RPMI8226 (cell line): ENCODE measurements around the gene ATP5ME.
"Not testable (repeated sequence)": the region's sequence is repeated elsewhere in the genome, so short reads cannot be mapped to it uniquely, and the experiment has no call there.

Experiments
- DNase-seq: peaks from one replicate; pipeline ENCODE4 v3.0.0-alpha.2; 2015

ATP5ME gene

DNA sequence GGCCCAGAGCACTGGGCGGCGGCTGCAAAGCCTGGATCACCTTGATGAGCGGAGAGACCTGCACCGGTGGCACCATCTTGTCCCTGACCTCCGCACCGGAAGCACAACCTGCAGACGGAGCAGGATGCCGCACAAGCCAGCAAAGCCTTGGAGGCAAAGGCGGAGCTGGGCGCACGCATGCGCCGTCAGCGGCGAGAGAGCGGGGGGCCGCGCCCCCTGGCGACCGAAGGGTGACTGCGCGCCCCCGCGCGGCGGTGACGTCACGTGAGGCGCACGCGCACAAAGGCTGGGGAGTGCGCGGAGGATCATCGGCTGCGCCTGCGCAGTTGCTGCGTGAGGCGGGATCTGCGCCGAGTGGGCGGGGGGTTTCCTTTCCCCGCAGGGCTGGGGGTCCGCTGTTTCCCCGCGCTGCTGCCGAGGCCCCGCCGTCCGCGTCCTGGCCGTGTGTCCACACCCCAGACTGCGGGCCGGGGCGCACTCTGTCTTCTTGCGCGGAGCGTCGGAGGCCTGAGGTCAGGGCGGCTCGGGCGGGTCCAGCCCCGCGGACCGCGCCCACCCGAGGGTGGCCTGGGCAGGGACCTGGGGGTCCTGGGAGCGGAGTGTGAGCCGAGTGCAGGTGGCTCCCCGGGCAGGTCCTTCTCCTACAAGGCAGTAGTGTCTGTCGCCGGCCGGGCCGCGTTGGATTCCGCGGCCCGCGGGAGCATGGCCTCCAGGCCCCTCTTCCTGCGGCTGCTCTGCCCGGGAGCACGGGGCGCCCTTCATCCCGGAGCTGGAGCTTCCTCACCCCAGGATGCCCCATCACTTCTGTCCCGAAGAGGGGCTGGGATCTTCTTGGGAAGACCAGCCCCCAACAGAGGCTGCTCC, at the start of gene ATP5ME, which contains the start of gene MYL5:
Gene ATP5ME (minus strand): TSS at position 105 of the 864 bp plus-strand sequence. CDS start 29 bp downstream, at position 76.
Gene MYL5 (plus strand): TSS at position 371 of the 864 bp plus-strand sequence. CDS start 3,485 bp downstream, outside the sequence.
- peak; percentile 95 for DNase-seq

- DNase-seq = no peak
These were observed 48.8 kb upstream of the ATP5ME start for GRCh38 chr4:722851-723360.

GRCh38 chr4:722169-722725, 48.2 kb upstream of the ATP5ME start:
- no peak for DNase-seq

DNA sequence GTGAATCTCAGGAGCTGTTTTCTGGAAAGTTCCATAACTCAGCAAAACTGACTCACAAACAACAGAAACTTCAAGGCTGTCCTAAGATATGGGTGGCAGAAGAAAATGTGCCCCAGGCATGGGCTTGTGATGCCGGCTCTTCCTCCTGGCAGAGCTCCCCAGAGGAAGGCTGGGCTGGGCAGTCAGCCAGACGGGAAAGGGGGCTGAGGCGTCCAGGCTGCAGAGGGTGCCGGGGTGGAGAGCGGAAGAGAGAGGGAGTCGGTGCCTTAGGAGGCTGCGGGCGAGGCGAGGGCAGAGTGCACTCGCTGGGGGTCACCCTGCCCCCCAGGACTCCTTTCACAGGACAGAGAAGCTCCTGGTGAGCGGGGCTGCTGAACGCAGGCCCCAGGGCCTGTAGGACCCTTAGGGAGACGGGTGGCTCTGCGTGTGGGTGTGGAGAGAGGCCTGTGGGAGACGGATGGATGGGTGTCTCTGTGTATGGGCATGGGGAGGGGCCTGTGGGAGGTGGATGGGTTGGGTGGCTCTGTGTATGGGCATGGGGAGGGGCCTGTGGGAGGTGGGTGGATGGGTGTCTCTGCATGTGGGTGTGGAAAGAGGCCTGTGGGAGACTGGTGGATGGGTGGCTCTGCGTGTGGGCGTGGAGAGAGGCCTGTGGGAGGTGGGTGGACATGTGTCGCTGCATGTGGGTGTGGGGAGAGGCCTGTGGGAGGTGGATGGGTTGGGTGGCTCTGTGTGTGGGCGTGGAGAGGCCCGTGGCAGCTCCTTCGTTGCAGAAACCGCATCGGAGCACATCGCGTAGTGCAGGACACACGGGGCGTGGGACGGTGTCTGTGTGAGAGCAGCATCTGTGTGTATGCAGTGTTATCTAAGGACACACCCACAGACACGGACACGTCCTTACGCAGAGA, 47.4 kb upstream of the ATP5ME start:
- DNase-seq = no peak

DNA sequence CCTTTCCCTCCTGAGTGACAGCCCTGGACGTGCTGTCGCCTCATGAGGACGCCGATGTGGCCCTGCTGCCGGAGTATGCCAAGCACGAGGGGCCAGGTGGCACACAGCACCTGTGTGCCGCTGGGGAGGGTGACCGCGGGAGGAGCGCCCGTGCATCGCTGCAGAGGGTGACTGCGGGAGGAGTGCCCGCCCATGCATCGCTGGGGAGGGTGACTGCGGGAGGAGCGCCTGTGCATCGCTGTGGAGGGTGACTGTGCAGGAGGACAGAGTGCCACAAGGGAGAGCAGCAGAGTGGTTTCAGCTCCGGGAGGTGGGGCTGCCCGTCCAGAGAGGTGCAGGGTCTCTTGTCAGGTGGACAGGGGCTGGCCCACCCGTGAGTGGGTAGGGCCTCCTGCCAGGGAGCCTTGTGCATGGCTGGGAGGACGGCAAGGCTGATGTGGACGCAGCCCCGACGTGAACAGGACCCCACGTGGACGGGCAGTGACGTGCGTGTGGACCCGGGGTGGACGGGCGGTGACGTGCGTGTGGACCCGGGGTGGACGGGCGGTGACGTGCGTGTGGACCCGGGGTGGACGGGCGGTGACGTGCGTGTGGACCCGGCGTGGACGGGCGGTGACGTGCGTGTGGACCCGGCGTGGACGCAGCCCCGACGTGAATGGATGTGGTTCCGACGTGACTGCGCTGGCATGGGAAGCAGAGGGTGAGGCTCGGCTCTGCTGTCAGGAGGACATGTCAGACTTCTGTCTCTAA, 46.2 kb upstream of the ATP5ME start:
- no peak for DNase-seq

- no peak for DNase-seq
These were observed 44.4 kb upstream of the ATP5ME start for GRCh38 chr4:718460-718859.

- DNase-seq = no peak
These were observed 43.7 kb upstream of the ATP5ME start for GRCh38 chr4:717601-718320.

DNA sequence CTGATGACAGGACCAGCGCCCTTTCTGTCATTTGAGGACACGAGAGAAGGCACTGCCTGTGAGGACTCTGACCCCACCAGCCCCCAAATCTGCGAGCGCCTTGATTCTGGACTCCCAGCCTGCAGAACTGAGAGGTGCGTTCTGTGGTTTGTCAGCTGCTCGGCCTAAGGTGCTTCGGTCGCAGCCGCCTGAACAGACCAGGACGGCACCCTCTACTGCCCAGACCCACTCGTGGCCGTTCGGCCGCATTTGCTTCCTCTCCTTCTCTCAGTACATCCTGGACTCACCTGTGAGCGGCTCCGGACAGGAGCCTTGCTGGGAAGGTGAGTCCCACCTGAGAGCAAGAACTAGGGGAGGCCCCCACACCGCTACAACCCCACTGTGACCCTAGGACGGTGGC, 40.0 kb upstream of the ATP5ME start:
- DNase-seq = no peak

- no peak for DNase-seq
These were observed 39.0 kb upstream of the ATP5ME start for GRCh38 chr4:712916-713632.

GRCh38 chr4:712093-712492, 38.0 kb upstream of the ATP5ME start:
- DNase-seq = no peak

DNA sequence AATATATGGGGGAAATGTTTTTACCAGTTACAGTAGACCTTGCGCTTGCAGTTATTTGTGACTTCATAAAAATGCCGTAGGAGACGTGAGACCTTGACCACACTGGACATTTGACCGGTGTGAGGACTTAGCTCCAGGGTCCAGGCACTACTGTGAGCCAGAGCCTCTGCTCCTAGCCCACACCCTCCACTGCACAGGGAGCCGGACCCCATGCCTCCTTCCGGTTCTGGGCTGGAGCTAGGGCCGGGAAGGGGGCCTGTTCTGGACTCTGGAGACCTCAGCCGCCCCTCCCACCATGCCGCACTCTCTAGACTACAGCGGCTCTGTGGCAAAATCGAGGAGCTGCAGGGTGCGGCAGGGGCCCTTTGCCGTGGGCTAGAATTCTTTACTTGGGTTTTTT, 36.8 kb upstream of the ATP5ME start:
- no peak for DNase-seq

DNA sequence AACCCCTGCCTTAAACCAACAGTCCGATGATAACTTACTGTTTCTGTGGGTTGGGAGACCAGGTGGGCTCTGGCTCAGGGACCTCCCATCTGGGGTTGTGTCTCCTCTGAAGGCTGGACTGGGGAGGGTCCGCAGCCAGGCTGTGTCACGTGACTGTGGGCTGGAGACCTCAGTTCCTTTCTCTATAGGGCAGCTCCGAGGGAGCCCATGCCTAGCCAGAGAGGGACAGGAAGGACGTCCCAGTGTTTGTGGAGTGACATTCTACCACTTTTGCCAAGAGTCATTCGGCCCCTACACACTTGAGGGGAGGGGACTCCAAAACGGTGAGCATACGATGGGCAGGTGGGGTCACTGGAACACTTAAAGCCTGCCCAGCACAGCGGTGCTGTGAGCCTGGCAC, 36.0 kb upstream of the ATP5ME start:
- DNase-seq = no peak

- DNase-seq = no peak
These were observed 35.3 kb upstream of the ATP5ME start for GRCh38 chr4:709348-709747.

- no peak for DNase-seq
These were observed 34.5 kb upstream of the ATP5ME start for GRCh38 chr4:708631-708933.

GRCh38 chr4:707929-708630, 34.0 kb upstream of the ATP5ME start:
- DNase-seq = no peak

DNA sequence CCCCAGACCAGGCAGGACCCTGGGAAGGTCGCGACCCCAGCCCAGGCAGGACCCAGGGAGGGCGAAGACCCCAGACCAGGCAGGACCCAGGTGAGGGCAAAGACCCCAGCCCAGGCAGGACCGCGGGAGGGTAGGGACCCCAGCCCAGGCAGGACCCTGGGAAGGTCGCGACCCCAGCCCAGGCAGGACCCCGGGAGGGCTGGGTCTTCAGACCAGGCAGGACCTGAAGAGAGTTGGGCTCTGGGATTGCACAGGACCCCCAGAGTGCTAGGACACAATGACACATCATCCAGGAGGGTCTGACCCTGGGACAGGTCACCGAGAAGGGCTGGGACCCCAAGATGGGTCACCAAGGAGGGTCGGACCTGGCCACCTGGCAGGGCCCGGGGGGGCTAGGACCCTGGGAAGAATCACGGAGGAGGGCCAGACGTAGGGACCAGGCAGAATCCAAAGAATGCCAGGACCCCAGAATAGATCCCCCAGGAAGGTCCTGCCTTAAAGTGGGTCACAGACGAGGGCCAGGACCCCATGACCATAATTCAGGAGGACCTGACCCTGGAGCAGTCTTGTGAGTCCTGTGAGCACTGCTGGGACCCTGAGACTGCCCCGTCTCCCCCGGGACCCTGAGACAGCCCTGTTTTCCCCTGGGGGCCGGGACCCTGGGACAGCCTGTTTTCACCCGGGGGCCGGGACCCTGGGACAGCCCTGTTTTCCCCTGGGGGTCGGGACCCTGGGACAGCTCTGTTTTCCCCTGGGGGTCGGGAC, 32.9 kb upstream of the ATP5ME start:
- no peak for DNase-seq

GRCh38 chr4:706083-706633, 32.1 kb upstream of the ATP5ME start:
- not testable (repeated sequence) for DNase-seq

DNA sequence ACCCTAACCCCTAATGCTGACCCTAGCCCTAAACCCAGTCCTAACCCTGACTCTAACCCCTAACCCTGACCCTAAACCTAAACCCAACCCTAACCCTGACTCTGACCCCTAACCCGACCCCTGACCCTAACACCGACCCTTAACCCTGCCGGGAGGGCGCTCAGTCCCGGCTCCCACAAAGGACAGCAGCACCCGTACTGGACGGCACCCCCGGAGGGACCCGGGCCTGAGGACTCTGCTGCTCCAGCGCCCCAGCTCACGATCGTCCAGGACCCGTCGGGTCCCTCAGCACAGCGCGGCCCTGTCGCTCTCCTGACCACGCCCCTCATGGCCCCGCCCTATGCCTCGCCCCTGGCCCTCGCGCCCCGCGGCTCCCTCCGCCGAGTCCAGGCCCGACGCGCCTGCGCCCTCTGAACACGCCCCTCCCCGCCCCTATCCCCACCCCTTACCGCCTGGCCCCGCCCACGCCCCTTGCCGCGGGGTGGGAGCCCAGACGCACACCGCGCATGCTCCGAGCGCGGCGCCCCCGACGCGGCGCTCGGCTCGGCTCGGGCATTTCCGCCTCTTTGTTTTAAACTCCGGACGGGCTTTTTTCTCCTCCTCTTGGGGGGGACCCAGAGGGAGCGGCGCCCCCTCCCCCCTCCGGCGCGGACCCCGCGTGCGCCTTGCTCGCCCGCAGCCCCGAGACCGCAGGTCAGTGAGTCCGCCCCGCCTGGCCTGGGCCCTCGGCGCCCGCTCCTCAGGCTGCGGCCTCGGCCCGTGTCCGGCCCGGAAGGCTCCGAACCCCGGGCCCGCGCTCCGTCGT, 31.4 kb upstream of the ATP5ME start, which contains the start of gene PCGF3:
Gene PCGF3 (plus strand): TSS at position 555 of the 805 bp plus-strand sequence. CDS start 27,849 bp downstream, outside the sequence.
- peak; percentile 91 for DNase-seq

GRCh38 chr4:704971-705277, 30.8 kb upstream of the ATP5ME start:
- no peak for DNase-seq
